Kidney capillary endothelial cell (primary cell): ENCODE data around the gene TRHDE.
"Not testable (repeated sequence)": the region's sequence is repeated elsewhere in the genome, so short reads cannot be mapped to it uniquely, and the experiment has no call there.

Experiments used
- DNase-seq: peaks from one replicate; pipeline ENCODE4 v3.0.0-alpha.2; 2018; ENCODE audit warnings: low spot score

Gene TRHDE

DNA sequence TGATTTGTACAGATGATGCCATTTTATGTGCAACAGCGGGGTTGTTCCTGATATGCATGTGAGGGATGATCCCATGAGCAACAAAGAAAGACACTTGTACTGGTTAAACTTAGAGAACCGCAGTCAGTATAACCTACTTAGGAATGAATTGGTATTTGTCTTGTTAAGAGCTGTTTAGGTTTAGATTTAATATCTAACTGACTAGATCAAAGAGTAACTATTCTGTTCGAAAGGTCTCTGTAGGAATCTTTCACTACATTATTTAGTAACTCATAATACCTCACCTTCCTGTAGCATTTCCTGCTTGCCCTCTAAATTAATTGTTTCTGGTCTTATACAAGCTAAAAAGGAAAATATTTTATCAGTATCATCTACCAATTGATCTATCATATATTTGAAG is 350.4 kb downstream of the TRHDE start:
- DNase-seq: no peak

DNA sequence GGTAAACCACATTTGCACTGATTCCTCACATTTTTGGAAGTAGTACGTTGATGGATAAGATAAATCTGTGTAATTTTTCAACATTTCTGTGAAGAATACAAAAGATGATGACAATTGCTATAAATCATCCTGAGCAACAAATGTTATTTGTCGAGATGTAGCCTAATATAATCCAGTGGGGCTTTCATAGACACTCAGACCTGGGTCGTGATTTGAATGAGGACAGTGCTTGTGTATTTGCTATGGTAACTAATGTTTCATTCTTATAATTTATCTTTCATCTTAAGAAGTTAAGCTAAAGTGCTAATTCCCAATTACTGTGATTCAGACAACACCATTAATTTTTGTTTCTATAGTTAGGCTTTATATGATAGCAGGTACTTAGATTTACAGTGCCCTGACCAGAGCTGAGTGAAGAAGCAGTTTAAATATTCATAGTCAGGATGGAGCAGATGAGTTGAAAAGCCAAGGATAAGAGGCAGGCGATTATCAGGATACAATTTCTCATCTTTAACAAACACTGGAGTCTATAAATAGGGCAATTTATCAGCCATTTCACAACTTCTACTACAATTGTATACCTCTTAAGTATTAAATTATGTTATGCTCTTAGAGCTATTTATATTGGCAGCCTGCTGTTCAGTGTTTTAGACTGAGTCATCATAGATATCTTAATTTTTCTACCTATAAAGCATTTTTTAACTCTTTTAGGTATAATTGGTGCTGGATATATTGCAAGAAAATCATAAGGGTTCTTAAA is 359.9 kb downstream of the TRHDE start:
- no peak for DNase-seq

DNA sequence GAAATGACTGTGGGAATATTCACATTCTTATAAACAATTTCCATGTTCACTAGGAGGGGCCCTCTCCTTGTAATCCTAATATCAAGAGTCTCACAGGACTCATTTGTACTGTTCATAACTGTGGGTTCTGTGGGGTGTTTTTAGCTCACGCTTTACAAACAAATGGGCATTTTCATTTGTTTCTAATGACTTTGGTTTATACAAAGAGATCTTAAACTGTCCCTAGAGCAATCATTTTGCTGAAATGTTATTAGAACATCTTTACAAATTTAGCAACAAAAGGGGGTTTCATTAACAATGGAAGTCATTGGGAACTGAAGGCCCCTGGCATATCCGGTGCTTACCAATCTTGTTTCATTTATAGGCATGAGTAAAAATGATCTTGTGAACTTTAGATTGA is 370.5 kb downstream of the TRHDE start:
- no peak for DNase-seq

DNA sequence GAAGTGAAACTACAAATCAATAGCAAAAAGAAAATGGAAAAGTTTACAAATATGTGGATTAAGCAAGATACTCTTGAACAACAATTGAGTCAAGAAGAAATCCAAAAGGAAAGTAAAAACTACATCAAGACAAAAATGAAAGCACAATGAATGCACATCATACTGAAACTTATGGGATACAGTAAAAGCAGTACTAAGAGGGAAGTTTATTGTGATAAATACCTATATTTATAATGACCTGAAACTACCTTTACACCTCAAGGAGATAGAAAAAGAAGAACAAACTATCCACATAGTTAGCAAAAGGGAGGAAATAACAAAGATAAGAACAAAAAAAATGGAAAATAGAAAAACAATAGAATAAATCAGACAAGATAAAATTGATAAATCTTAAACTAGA is 375.0 kb downstream of the TRHDE start:
- DNase-seq: no peak

DNA sequence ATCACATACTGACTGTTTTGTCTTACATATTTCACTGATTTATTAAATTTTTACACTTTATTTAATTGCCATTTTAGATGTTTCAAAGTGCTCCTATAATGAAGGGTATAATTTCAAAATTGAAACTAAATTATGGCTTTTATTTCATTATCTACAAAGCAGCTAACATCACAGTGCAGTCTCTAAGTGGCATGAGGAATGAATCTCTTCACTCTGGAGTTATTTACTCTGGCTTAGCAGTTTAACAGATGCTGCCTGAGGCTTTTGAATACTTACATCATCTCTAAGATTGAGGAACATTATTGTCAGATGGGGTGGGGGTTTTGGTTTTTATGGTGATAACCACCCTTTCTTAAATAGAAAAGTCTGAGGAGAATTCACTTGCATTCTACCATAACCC is 386.4 kb downstream of the TRHDE start:
- no peak for DNase-seq

DNA sequence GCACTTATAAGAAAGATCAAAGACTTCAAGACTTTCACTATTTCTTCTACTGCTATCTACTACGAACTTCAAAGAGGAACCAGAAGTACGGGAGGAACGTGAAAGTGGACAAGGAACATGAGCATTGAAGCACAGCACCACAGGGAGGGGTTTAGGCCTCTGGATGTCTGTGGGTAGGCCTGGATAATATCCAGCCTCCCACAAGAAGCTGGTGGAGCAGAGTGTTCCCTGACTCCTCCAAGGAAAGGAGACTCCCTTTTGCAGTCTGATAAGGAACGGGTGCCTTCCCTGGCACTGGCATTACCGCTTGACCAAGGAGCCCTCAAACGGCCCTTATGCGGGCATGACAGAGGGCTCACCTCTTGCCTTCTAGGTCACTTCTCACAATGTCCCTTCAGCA is 388.0 kb downstream of the TRHDE start:
- not testable (repeated sequence) for DNase-seq

DNA sequence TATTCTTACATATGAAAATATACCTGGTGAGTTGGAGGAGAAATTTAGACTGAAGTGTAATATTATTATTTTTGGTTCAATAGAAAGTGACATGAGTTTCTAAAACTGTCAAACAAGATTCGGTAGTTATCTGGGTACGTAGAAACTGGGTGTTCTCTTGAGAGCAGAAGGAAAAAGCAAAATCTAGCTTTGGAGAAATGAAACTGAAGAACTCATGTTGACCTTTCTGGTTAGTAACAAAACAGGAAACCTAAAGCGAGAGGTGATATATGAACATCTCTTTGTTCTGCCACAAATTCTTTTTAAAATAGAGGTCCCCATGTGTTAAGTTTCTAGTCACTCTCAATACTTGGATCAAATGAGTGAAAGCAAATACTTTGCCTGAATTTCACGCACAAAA is 401.7 kb downstream of the TRHDE start:
- no peak for DNase-seq

DNA sequence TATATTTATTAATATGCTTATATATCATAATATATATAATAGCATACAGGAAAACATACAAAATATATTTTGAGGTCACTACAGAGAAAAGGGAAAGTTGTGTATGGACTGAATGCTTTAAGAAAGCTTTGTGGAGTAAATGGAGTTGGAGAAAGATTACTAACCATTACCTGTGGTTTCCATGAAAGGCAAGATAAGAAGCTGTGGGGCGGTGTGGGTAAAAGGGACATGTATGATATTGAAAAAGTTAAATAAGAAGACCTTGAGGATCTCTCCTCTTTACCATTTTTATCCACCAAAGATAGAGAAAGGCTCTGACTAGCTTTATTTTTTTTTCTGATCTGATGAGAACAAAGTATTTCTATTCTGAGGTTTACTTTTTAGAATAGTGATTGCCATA is 404.4 kb downstream of the TRHDE start:
- no peak for DNase-seq

DNA sequence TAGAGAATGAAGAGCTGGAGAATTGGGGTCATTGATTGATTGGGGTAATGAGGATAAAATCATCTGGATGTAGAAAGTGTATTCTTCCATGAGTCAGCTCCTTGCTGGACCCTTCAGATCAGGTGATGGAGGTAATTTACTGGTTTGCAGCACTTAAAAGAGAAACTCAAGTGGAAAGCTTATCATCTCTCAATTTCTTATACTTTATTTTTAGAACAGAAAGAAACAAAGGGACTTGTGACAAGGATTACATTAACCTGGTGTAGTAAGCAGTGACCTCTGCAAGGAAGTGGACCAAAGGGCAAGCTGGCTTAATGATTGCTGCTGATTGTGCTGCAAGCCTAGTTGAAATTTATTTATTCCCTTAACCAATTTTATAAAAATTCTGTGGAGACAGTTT is 405.0 kb downstream of the TRHDE start:
- DNase-seq: no peak

DNA sequence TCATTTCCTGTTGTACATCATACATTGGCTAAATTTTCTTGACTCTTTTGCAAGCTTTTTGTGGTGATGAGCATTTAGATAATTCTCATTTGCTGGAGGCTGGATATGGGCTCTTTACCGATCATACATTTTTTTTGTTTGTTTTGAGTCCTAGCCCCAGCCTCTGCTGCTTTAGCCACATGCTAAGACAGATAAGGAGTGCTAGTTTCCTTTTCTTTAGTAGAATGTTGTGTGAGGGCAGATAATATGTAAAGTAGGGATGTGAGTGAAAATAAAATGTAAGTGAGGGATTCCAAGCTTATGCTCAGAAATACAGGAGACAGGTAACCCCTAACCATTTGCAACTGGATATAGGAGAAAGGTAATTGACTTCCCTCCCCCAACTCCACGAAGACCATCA is 405.7 kb downstream of the TRHDE start:
- DNase-seq: no peak

DNA sequence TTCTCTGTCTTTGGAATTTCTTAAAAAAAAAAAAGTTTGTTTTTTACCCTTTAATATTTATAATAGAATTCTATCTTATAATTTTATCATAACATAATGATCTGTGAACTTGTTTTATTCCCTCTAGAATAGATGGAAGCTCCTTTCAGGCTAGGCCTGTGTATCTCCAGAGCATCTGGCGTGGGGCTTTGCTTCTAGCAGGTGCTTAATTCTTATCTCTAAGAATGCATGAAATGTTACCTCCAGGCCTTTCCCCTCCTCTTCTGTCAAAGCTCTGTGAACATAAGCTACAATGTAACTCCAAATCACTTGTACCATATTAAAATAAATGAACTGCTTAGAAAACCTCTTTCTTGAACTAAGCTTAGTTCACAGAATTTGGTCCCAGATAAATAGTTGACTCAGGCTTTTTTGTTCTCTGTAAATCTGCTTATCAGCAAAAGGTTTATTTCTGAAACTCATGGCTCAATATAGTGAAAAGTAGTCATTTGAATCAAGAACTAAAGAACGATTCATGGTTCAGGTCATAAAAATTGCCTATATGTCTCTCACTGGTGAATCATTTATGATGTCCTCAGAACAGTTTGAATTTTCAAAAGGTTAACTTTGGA is 407.1 kb downstream of the TRHDE start:
- DNase-seq: no peak

DNA sequence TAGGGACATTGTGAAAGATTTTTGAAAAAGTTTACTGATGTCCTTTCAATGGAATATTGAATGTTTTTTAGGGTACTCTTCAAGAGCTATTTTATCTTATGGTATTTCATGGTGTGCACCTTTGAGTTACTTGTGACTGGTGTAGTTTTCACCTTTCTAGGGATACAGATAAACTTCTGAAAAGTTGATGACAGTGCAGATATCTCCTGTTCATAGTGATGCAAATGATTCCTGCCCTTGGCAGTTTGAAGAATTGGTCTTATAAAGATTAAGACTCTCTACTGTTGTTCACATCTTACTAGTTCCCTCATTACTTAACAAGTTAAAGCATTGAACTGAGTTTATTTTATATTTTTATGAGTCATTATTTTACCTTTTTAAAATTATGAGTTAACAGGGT is 408.9 kb downstream of the TRHDE start:
- no peak for DNase-seq

DNA sequence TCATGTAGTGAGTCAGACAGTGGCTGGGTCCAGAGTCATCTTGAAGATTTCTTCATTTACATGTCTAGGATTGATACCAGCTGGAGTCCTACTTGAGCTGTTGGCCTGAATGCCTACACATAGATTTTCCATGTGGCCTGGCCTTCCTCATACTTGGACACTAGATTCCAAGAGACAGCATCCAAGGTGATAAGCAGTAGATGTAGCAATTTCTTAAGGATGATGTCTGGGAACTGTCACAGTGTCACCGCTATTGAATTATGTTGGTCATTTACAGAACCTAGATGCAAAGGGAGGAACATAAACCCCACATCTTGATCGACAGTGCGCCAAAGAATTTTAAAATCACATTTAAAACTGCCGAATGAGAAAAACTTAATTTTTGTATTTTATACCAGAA is 412.3 kb downstream of the TRHDE start:
- DNase-seq: no peak

DNA sequence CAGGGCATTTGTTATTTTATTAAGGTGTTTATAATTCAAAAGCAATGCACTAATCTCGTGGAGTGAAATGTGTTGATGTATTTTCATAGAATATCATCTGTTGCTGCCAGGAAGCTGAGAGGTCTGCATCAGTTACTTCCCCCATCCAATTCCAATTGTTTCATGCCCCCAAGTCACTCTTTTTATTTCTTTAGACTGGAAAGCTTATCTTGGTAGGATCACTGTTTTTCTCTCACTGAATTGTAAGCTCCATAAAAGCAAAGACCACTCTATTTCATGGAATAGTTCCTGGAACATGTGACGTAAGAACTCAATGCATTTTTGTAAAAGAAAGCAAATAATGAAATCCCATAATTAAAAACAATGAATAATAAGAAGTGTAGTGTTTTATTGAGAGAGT is 420.2 kb downstream of the TRHDE start:
- no peak for DNase-seq

DNA sequence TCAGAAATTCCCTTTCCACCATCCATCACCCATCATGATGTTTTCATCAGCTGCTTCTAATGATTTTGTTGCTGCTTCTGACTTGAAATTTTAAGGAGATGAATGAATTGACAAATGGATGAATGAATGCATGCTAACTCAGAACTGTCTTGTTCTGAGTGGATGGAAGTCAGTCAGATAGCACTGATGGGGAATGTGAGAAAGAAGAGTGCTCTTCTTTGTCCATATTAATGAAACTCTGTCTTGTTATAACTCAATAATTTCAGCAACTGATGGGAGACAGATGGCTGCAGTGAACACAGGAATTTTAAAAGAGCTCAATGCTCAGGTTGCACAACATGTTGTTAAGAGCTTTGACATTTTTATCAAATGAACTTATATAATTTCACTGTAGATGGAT is 422.0 kb downstream of the TRHDE start:
- DNase-seq: no peak

DNA sequence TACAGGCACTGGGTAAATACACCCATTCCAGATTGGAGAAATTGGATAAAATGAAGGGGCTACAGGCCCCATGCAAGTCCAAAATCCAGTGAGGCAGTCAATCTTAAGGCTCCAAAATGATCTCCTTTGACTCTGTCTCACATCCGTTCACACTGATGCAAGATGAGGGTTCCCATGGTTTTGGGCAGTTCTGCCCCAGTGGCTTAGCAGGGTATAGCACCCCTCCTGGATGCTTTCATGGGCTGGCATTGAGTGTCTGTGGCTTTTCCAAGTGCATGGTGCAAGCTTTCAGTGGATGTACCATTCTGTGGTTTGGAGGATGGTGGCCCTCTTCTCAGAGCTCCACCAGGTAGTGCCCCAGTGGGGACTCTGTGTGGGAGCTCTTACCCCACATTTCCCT is 427.2 kb downstream of the TRHDE start:
- DNase-seq: no peak

DNA sequence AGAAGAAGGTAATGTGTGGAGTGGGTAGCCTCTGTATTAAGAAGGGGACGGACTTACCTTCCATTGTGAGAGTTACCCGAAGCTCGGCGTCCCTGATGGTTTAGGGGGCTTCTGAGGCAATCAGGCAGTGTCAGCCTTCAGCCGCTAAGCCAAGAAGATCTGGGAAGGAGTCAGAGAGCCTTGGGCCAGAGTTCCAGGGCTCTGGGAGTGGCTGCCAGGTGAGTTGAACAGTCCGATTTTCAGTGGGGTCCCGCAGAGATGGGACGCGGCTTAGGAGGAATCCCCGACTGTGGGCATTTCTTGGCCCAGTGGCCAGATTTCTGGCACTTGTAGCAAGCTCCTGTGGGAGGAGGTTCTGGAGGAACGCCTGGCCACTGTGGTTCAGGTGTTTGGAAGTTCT is 439.9 kb downstream of the TRHDE start:
- DNase-seq: not testable (repeated sequence)

DNA sequence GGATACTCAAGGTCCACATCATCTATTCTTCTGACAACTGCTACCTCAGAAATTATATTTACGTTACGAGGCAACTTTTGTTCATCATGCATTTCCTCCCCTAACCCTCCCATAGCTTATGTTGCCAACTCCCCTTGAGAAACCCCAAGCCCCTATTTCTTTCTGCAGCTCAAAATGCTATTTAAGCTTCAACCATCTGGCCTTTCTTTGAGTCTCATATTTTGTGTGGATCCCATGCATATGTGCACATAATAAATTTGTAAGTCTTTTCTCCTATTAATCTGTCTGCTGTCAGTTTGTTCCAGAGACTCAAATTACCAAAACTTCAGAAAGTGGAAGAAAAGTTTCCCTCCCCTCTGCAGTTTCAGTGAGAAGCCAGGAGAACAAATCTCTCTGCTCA is 444.1 kb downstream of the TRHDE start:
- no peak for DNase-seq

DNA sequence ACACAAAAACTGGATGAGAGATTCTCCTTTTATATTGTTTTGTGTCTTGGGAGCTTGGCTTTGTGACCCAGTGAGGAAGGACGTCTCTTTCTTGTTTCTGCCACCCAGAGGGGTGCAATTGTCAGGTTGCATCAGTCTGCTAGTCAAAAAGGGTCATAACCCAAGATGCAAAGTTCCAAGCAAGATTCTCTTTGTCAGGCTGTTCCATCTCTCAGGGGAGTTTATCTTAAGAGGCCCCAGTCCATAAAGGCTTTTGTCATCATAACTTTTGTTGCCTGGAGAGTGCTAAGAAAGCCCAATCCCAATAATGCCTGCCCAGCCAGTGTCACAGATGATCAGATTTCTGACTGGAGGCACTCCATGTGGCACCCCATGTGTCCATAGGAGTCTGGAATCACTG is 444.9 kb downstream of the TRHDE start:
- DNase-seq: no peak
